SK-N-SH (cell line): ENCODE results near the gene STX3.

ENCODE experiments used
- CHD2 ChIP-seq: fragments of 150-350 bp; IDR thresholded peaks from 2 replicates; pipeline ENCODE4 v1.6.1; 2018; ENCODE audit warnings: low read length; ENCODE audit not compliant: partially characterized antibody
- ELF1 ChIP-seq: IDR thresholded peaks from 2 replicates; pipeline ENCODE4 v1.4.0; 2012
- EP300 ChIP-seq, 2 experiments: IDR thresholded peaks; 2 replicates each; pipeline versions ENCODE4 v1.4.0 to v1.6.1; 2012; ENCODE audit warnings: borderline replicate concordance in 1 of 2, low read depth in 1 of 2, low read length in 1 of 2
- FOXM1 ChIP-seq: IDR thresholded peaks from 2 replicates; pipeline ENCODE4 v1.4.0; 2012; ENCODE audit warnings: low read depth, mild to moderate bottlenecking
- MEF2A ChIP-seq: IDR thresholded peaks from 2 replicates; pipeline ENCODE4 v1.4.0; 2012; ENCODE audit warnings: low read depth, borderline replicate concordance
- RAD21 ChIP-seq: IDR thresholded peaks from 2 replicates; pipeline ENCODE4 v1.6.1; 2012; ENCODE audit warnings: mild to moderate bottlenecking, low read length
- TF ChIP-seq, protein P1 (sequence below): IDR thresholded peaks from 2 replicates; pipeline ENCODE4 v1.6.1; 2012; ENCODE audit warnings: mild to moderate bottlenecking, low read depth, low read length, moderate library complexity
- TF ChIP-seq, protein P2 (sequence below): fragments of 200-600 bp; sonication (generic); IDR thresholded peaks from 2 replicates; pipeline ENCODE4 v1.6.1; 2017; ENCODE audit warnings: antibody characterized with exemption, mild to moderate bottlenecking, moderate library complexity

DNA sequence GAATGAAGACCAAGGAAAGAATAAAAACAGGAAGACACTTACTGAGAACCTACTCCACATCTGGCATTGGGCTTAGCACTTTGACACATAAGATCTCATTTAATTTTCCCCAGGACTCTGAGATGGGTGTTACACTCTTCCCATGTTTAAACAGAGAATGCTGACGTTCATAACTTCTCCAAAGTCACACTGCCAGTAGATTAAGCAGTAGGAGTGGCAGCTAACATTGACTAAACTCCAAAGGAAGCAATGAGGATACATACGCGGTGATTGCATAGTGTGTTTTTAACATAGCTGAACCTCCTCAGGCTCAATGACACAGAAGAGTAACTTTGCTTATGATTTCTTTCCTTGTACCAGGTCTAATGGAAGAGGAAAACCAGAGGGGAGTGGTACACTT is 27.0 kb upstream of the STX3 start:
- TF ChIP-seq EP300 (IDR thresholded peaks at IDR 0.05; ENCODE audit: borderline replicate concordance in 1 of 2, low read depth in 1 of 2, low read length in 1 of 2) (no peak), RAD21 (no peak), MEF2A (no peak), CHD2 (no peak), ELF1 (no peak), FOXM1 (no peak)
- TF ChIP-seq, protein P1, sequence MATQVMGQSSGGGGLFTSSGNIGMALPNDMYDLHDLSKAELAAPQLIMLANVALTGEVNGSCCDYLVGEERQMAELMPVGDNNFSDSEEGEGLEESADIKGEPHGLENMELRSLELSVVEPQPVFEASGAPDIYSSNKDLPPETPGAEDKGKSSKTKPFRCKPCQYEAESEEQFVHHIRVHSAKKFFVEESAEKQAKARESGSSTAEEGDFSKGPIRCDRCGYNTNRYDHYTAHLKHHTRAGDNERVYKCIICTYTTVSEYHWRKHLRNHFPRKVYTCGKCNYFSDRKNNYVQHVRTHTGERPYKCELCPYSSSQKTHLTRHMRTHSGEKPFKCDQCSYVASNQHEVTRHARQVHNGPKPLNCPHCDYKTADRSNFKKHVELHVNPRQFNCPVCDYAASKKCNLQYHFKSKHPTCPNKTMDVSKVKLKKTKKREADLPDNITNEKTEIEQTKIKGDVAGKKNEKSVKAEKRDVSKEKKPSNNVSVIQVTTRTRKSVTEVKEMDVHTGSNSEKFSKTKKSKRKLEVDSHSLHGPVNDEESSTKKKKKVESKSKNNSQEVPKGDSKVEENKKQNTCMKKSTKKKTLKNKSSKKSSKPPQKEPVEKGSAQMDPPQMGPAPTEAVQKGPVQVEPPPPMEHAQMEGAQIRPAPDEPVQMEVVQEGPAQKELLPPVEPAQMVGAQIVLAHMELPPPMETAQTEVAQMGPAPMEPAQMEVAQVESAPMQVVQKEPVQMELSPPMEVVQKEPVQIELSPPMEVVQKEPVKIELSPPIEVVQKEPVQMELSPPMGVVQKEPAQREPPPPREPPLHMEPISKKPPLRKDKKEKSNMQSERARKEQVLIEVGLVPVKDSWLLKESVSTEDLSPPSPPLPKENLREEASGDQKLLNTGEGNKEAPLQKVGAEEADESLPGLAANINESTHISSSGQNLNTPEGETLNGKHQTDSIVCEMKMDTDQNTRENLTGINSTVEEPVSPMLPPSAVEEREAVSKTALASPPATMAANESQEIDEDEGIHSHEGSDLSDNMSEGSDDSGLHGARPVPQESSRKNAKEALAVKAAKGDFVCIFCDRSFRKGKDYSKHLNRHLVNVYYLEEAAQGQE: no peak
- TF ChIP-seq, protein P2, sequence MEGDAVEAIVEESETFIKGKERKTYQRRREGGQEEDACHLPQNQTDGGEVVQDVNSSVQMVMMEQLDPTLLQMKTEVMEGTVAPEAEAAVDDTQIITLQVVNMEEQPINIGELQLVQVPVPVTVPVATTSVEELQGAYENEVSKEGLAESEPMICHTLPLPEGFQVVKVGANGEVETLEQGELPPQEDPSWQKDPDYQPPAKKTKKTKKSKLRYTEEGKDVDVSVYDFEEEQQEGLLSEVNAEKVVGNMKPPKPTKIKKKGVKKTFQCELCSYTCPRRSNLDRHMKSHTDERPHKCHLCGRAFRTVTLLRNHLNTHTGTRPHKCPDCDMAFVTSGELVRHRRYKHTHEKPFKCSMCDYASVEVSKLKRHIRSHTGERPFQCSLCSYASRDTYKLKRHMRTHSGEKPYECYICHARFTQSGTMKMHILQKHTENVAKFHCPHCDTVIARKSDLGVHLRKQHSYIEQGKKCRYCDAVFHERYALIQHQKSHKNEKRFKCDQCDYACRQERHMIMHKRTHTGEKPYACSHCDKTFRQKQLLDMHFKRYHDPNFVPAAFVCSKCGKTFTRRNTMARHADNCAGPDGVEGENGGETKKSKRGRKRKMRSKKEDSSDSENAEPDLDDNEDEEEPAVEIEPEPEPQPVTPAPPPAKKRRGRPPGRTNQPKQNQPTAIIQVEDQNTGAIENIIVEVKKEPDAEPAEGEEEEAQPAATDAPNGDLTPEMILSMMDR: no peak
